OCI-LY1 (cell line): ENCODE results near the gene MTLN.

ENCODE experiments used
- H2AFZ ChIP-seq: fragments of 200-600 bp; sonication (generic), shearing (Covaris generic); 2 replicates; pipeline ENCODE4 v1.6.0; 2014; ENCODE audit warnings: antibody characterized with exemption, mild to moderate bottlenecking, low read length
- H3F3A ChIP-seq: fragments of 200-600 bp; sonication (generic), shearing (Covaris generic); 2 replicates; pipeline ENCODE4 v1.6.0; 2014; ENCODE audit warnings: mild to moderate bottlenecking, antibody characterized with exemption, low read length, moderate library complexity; ENCODE audit not compliant: insufficient read depth
- H3K27ac ChIP-seq: fragments of 200-600 bp; sonication (generic); 2 replicates; pipeline ENCODE4 v1.5.1; 2014; ENCODE audit warnings: low read length, mixed run types, mild to moderate bottlenecking, low read depth; ENCODE audit not compliant: poor library complexity, severe bottlenecking
- H3K27me3 ChIP-seq: fragments of 200-600 bp; sonication (generic); 2 replicates; pipeline ENCODE4 v1.6.0; 2014; ENCODE audit warnings: antibody characterized with exemption, mild to moderate bottlenecking, low read length, moderate library complexity; ENCODE audit not compliant: insufficient read depth
- H3K36me3 ChIP-seq: fragments of 200-600 bp; sonication (generic); 2 replicates; pipeline ENCODE4 v1.6.1; 2014; ENCODE audit warnings: mild to moderate bottlenecking, antibody characterized with exemption, low read length, moderate library complexity, mixed read lengths; ENCODE audit not compliant: insufficient read depth
- H3K4me1 ChIP-seq: fragments of 200-600 bp; sonication (generic); 2 replicates; pipeline ENCODE4 v1.5.1; 2014; ENCODE audit warnings: mild to moderate bottlenecking, low read length, moderate library complexity; ENCODE audit not compliant: insufficient read depth, severe bottlenecking
- H3K4me2 ChIP-seq: fragments of 200-600 bp; sonication (generic), shearing (Covaris generic); 2 replicates; pipeline ENCODE4 v1.6.1; 2014; ENCODE audit warnings: low read length
- H3K4me3 ChIP-seq: fragments of 200-600 bp; sonication (generic); 2 replicates; pipeline ENCODE4 v1.5.1; 2014; ENCODE audit warnings: low read length, low read depth, mild to moderate bottlenecking, mixed read lengths; ENCODE audit not compliant: poor library complexity, severe bottlenecking
- H3K79me2 ChIP-seq: fragments of 200-600 bp; shearing (Covaris generic); 2 replicates; pipeline ENCODE4 v1.6.1; 2016; ENCODE audit warnings: mixed run types, low read length, mixed read lengths; ENCODE audit not compliant: insufficient read depth
- H3K9ac ChIP-seq: fragments of 200-600 bp; sonication (generic), shearing (Covaris generic); 2 replicates; pipeline ENCODE4 v1.6.1; 2014; ENCODE audit warnings: mild to moderate bottlenecking, low read length, mixed read lengths
- H3K9me2 ChIP-seq: fragments of 200-600 bp; sonication (generic), shearing (Covaris generic); 2 replicates; pipeline ENCODE4 v1.6.1; 2014; ENCODE audit warnings: low read depth, mild to moderate bottlenecking, low read length, mixed read lengths
- H3K9me3 ChIP-seq: fragments of 200-600 bp; shearing (Covaris generic); 2 replicates; pipeline ENCODE4 v1.6.1; 2014; ENCODE audit warnings: low read length, mixed read lengths
- H4K20me1 ChIP-seq: fragments of 200-600 bp; sonication (generic), shearing (Covaris generic); 2 replicates; pipeline ENCODE4 v1.6.0; 2016; ENCODE audit warnings: mild to moderate bottlenecking, low read length; ENCODE audit not compliant: insufficient read depth
- CTCF ChIP-seq: fragments of 200-600 bp; sonication (generic), shearing (Covaris generic); IDR thresholded peaks from 2 replicates; pipeline ENCODE4 v1.5.1; 2017; ENCODE audit warnings: mild to moderate bottlenecking, antibody characterized with exemption, low read length, moderate library complexity, mixed read lengths
- EZH2 ChIP-seq: fragments of 200-600 bp; sonication (generic), shearing (Covaris generic); IDR thresholded peaks from 2 replicates; pipeline ENCODE4 v1.8.0; 2017; ENCODE audit warnings: borderline replicate concordance, mixed run types, mild to moderate bottlenecking, antibody characterized with exemption, low read length, moderate library complexity, mixed read lengths

MTLN gene

GRCh38 chr2:110167326-110168000 lies 44.9 kb downstream of the MTLN start:
- no peaks in the 10 kb centered on the region for H3K79me2 ChIP-seq
- no peak overlapping the region for H3K4me2 ChIP-seq
- no peaks in the 10 kb centered on the region for H3K4me1 ChIP-seq
- no peak for TF ChIP-seq EZH2
- no peak for TF ChIP-seq CTCF
- no peaks in the 10 kb centered on the region for H3K36me3 ChIP-seq
- no peaks in the 10 kb centered on the region for H3K27me3 ChIP-seq
- no peak overlapping the region for H3K9ac ChIP-seq
- no peaks in the 10 kb centered on the region for H3K9me2 ChIP-seq
- no peak overlapping the region for H3K4me3 ChIP-seq
- no peaks in the 10 kb centered on the region for H4K20me1 ChIP-seq
- no peaks in the 10 kb centered on the region for H3K9me3 ChIP-seq
- no peak overlapping the region for H2AFZ ChIP-seq
- no peaks in the 10 kb centered on the region for H3F3A ChIP-seq
- H3K27ac ChIP-seq: no peak overlapping the region

GRCh38 chr2:110166266-110166665 lies 46.1 kb downstream of the MTLN start:
- Histone ChIP-seq H3K27me3 (no peaks in the 10 kb centered on the region), H2AFZ (no peak overlapping the region)
- TF ChIP-seq CTCF (no peak), EZH2 (no peak)

More at GRCh38 chr2:110166266-110166665, 46.1 kb downstream of the MTLN start:
- H3K9me2 ChIP-seq: no peaks in the 10 kb centered on the region
- no peaks in the 10 kb centered on the region for H4K20me1 ChIP-seq
- no peak overlapping the region for H3K4me3 ChIP-seq
- no peaks in the 10 kb centered on the region for H3K79me2 ChIP-seq
- H3F3A ChIP-seq: no peaks in the 10 kb centered on the region
- no peaks in the 10 kb centered on the region for H3K9me3 ChIP-seq
- H3K4me2 ChIP-seq: no peak overlapping the region
- H3K9ac ChIP-seq: no peak overlapping the region
- no peaks in the 10 kb centered on the region for H3K4me1 ChIP-seq
- no peaks in the 10 kb centered on the region for H3K36me3 ChIP-seq
- H3K27ac ChIP-seq: no peak overlapping the region
